Skeletal muscle satellite cell (primary cell): ENCODE measurements around the gene QSOX2.

Source experiments
- H3K27me3 ChIP-seq: 2 replicates; pipeline ENCODE4 v1.7.0; 2013; ENCODE audit warnings: low read length; ENCODE audit not compliant: control insufficient read depth, insufficient read depth
- H3K36me3 ChIP-seq: 2 replicates; pipeline ENCODE4 v1.7.0; 2013; ENCODE audit warnings: mild to moderate bottlenecking, control low read depth, low read length; ENCODE audit not compliant: insufficient read depth
- H3K4me1 ChIP-seq: 2 replicates; pipeline ENCODE4 v1.7.0; 2013; ENCODE audit warnings: low read length; ENCODE audit not compliant: control insufficient read depth, insufficient read depth
- H3K4me2 ChIP-seq: 2 replicates; pipeline ENCODE4 v1.7.0; 2013; ENCODE audit warnings: mild to moderate bottlenecking, low read length
- H3K4me3 ChIP-seq: 2 replicates; pipeline ENCODE4 v1.7.0; 2013; ENCODE audit warnings: low read length
- H3K9ac ChIP-seq: 2 replicates; pipeline ENCODE4 v1.7.0; 2013; ENCODE audit warnings: mild to moderate bottlenecking, low read depth, low read length, moderate library complexity
- H3K9me3 ChIP-seq: replicated peaks from 2 replicates; pipeline ENCODE4 v1.7.0; 2013; ENCODE audit warnings: mild to moderate bottlenecking, control low read depth, low read length

QSOX2 gene

GRCh38 chr9:136173648-136174290, 71.8 kb downstream of the QSOX2 start:
- Histone ChIP-seq H3K36me3 (no peaks in the 10 kb centered on the region), H3K27me3 (peaks cover 51% of the 10 kb centered on the region), H3K4me3 (no peak overlapping the region), H3K9me3 (no peaks in the 10 kb centered on the region), H3K4me2 (no peak overlapping the region), H3K9ac (no peak overlapping the region), H3K4me1 (no peaks in the 10 kb centered on the region)

GRCh38 chr9:136172412-136173079, 73.1 kb downstream of the QSOX2 start:
- Histone ChIP-seq H3K27me3 (peaks cover 53% of the 10 kb centered on the region), H3K9ac (no peak overlapping the region), H3K36me3 (no peaks in the 10 kb centered on the region), H3K4me2 (no peak overlapping the region), H3K4me3 (no peak overlapping the region), H3K4me1 (no peaks in the 10 kb centered on the region), H3K9me3 (no peaks in the 10 kb centered on the region)

GRCh38 chr9:136171801-136172411, 73.7 kb downstream of the QSOX2 start:
- no peak overlapping the region for H3K4me3 ChIP-seq
- peaks cover 53% of the 10 kb centered on the region for H3K27me3 ChIP-seq
- no peak overlapping the region for H3K9ac ChIP-seq
- H3K4me2 ChIP-seq = no peak overlapping the region
- H3K4me1 ChIP-seq = no peaks in the 10 kb centered on the region
- no peaks in the 10 kb centered on the region for H3K36me3 ChIP-seq
- H3K9me3 ChIP-seq = no peaks in the 10 kb centered on the region

- Histone ChIP-seq H3K9me3 (no peaks in the 10 kb centered on the region), H3K4me1 (no peaks in the 10 kb centered on the region), H3K4me3 (no peak overlapping the region), H3K9ac (no peak overlapping the region), H3K36me3 (no peaks in the 10 kb centered on the region), H3K4me2 (no peak overlapping the region), H3K27me3 (peaks cover 57% of the 10 kb centered on the region)
Observed at GRCh38 chr9:136171009-136171800, 74.4 kb downstream of the QSOX2 start.

- no peaks in the 10 kb centered on the region for H3K9me3 ChIP-seq
- no peak overlapping the region for H3K4me3 ChIP-seq
- H3K27me3 ChIP-seq = peaks cover 48% of the 10 kb centered on the region
- no peaks in the 10 kb centered on the region for H3K4me1 ChIP-seq
- no peak overlapping the region for H3K9ac ChIP-seq
- H3K36me3 ChIP-seq = no peaks in the 10 kb centered on the region
- H3K4me2 ChIP-seq = no peak overlapping the region
Observed at GRCh38 chr9:136170006-136170901, 75.4 kb downstream of the QSOX2 start.

GRCh38 chr9:136169495-136169894, 76.1 kb downstream of the QSOX2 start:
- no peak overlapping the region for H3K4me3 ChIP-seq
- H3K36me3 ChIP-seq = no peaks in the 10 kb centered on the region
- no peak overlapping the region for H3K4me2 ChIP-seq
- H3K4me1 ChIP-seq = no peaks in the 10 kb centered on the region
- H3K27me3 ChIP-seq = peaks cover 45% of the 10 kb centered on the region
- H3K9me3 ChIP-seq = no peaks in the 10 kb centered on the region
- H3K9ac ChIP-seq = no peak overlapping the region

GRCh38 chr9:136163248-136163850, 82.3 kb downstream of the QSOX2 start:
- H3K9me3 ChIP-seq = peaks cover 3% of the 10 kb centered on the region
- H3K36me3 ChIP-seq = no peaks in the 10 kb centered on the region
- no peak overlapping the region for H3K4me2 ChIP-seq
- no peak overlapping the region for H3K9ac ChIP-seq
- peaks cover 35% of the 10 kb centered on the region for H3K27me3 ChIP-seq
- H3K4me1 ChIP-seq = no peaks in the 10 kb centered on the region
- H3K4me3 ChIP-seq = no peak overlapping the region

- Histone ChIP-seq H3K4me3 (no peak overlapping the region), H3K9me3 (peaks cover 3% of the 10 kb centered on the region), H3K9ac (no peak overlapping the region), H3K4me1 (no peaks in the 10 kb centered on the region), H3K27me3 (peaks cover 45% of the 10 kb centered on the region), H3K4me2 (no peak overlapping the region), H3K36me3 (no peaks in the 10 kb centered on the region)
Observed at GRCh38 chr9:136160995-136161610, 84.5 kb downstream of the QSOX2 start.

- no peak overlapping the region for H3K4me3 ChIP-seq
- peaks cover 3% of the 10 kb centered on the region for H3K9me3 ChIP-seq
- H3K4me1 ChIP-seq = no peaks in the 10 kb centered on the region
- peaks cover 51% of the 10 kb centered on the region for H3K27me3 ChIP-seq
- no peaks in the 10 kb centered on the region for H3K36me3 ChIP-seq
- H3K4me2 ChIP-seq = no peak overlapping the region
- no peak overlapping the region for H3K9ac ChIP-seq
Observed at GRCh38 chr9:136160381-136160841, 85.2 kb downstream of the QSOX2 start.

GRCh38 chr9:136159851-136160250, 85.8 kb downstream of the QSOX2 start:
- Histone ChIP-seq H3K4me1 (no peaks in the 10 kb centered on the region), H3K9ac (no peak overlapping the region), H3K36me3 (no peaks in the 10 kb centered on the region), H3K27me3 (peaks cover 57% of the 10 kb centered on the region), H3K9me3 (peaks cover 3% of the 10 kb centered on the region), H3K4me3 (no peak overlapping the region), H3K4me2 (no peak overlapping the region)
